Left lung (tissue), 10 donors: ENCODE results near the gene IL16. TPM values are rescaled to one million over a fixed set of nuclear protein-coding genes. Genes with fewer than 3 reads are reported as not detected.

Experiments used
- ATAC-seq: fragments of 200-7000 bp; cut with Tn5 transposase; one replicate; pipeline ENCODE4 v1.9.1; 2020; ENCODE audit warnings: moderate library complexity
- DNase-seq, 4 donors: peaks; one replicate each; pipeline ENCODE4 v3.0.0-alpha.2; 2013 to 2020
- H3K27ac ChIP-seq, 2 donors: fragments of 200-600 bp; sonication (generic) in 1 of 2; one replicate each; pipeline versions ENCODE4 v1.5.0 to v1.8.0; 2020 to 2021
- H3K27me3 ChIP-seq, 2 donors: fragments of 200-600 bp; sonication (generic) in 1 of 2; one replicate each; pipeline versions ENCODE4 v1.5.0 to v1.8.0; 2020 to 2021
- H3K36me3 ChIP-seq, 2 donors: fragments of 200-600 bp; sonication (generic) in 1 of 2; one replicate each; pipeline versions ENCODE4 v1.5.0 to v1.8.0; 2020 to 2021
- H3K4me1 ChIP-seq, 2 donors: fragments of 200-600 bp; one replicate each; pipeline ENCODE4 v1.8.0; 2021
- H3K4me3 ChIP-seq, 2 donors: fragments of 200-600 bp; sonication (generic) in 1 of 2; one replicate each; pipeline versions ENCODE4 v1.5.0 to v1.8.0; 2020 to 2021; ENCODE audit warnings: mild to moderate bottlenecking in 1 of 2
- H3K9me3 ChIP-seq, 2 donors: fragments of 200-600 bp; sonication (generic) in 1 of 2; one replicate each; pipeline versions ENCODE4 v1.5.0 to v1.8.0; 2020 to 2021
- intact Hi-C, 2 donors: fragments of 100-400 bp; cut with DNase I; formaldehyde crosslinking; loops; one replicate each; pipeline versions ENCODE4 v1.11.2 to v1.14.2; 2022
- polyA plus RNA-seq, 6 donors: library from polyadenylated mRNA; unstranded; fragments of 120-200 nt; gene quantifications; one replicate each; pipeline ENCODE4 v1.2.1, GENCODE V29; 2013; ENCODE audit not compliant: insufficient read length in 6 of 6
- total RNA-seq, 2 donors: library from RNA; stranded (reverse); fragmentation: NEBNext Ultra II Directional; extraction: Animal tissue kit (Norgen Biotek cat#: 25700); gene quantifications; one replicate each; pipeline ENCODE4 v1.2.1, GENCODE V29; 2021
- TF ChIP-seq, protein P1 (sequence below), 2 donors: fragments of 200-600 bp; sonication (generic) in 1 of 2; IDR thresholded peaks; one replicate each; pipeline versions ENCODE4 v1.5.0 to v1.8.0; 2021; ENCODE audit warnings: antibody characterized with exemption in 2 of 2
- donor health status: DM: no; HTN: yes; CAD: no.
- donor health status: DM: no; HTN: no; CAD: no.

IL16 gene
- total and polyA plus RNA-seq, 8 donors, result 11.4 to 34.3 (median 14.9) TPM

- Histone ChIP-seq H3K9me3 (no peaks in the 10 kb centered on the region), H3K27ac (no peak overlapping the region), H3K27me3 (no peaks in the 10 kb centered on the region), H3K36me3 (no peaks in the 10 kb centered on the region), H3K4me3 (no peak overlapping the region), H3K4me1 (no peaks in the 10 kb centered on the region)
- intact Hi-C loops, result no loop called here
- ATAC-seq (no peak), DNase-seq (no peak)
- TF ChIP-seq, protein P1, sequence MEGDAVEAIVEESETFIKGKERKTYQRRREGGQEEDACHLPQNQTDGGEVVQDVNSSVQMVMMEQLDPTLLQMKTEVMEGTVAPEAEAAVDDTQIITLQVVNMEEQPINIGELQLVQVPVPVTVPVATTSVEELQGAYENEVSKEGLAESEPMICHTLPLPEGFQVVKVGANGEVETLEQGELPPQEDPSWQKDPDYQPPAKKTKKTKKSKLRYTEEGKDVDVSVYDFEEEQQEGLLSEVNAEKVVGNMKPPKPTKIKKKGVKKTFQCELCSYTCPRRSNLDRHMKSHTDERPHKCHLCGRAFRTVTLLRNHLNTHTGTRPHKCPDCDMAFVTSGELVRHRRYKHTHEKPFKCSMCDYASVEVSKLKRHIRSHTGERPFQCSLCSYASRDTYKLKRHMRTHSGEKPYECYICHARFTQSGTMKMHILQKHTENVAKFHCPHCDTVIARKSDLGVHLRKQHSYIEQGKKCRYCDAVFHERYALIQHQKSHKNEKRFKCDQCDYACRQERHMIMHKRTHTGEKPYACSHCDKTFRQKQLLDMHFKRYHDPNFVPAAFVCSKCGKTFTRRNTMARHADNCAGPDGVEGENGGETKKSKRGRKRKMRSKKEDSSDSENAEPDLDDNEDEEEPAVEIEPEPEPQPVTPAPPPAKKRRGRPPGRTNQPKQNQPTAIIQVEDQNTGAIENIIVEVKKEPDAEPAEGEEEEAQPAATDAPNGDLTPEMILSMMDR (IDR thresholded peaks at IDR 0.05), result no peak
These were observed 166.6 kb downstream of the IL16 start for GRCh38 chr15:81363276-81363675.

Other genes with a start within 250 kb of the IL16 start
- gene MESD, start 207.1 kb upstream of the IL16 start, total RNA-seq, result 10 to 100 TPM; 24.2 to 28.2 TPM
- gene MESD, start 207.1 kb upstream of the IL16 start, polyA plus RNA-seq, result 10 to 100 TPM; 40.0 to 44.1 (median 43.0) TPM
- 10 to 100 TPM; 19.2 to 27.6 TPM for gene TLNRD1, start 196.0 kb upstream of the IL16 start, total RNA-seq
- 10 to 100 TPM; 10.1 to 18.5 (median 15.7) TPM for gene TLNRD1, start 196.0 kb upstream of the IL16 start, polyA plus RNA-seq
- gene CFAP161, start 62.6 kb upstream of the IL16 start, total RNA-seq, result 1 to 10 TPM in 1 of 2 donors, under 1 TPM in 1; 0.64 to 1.9 TPM
- gene CFAP161, start 62.6 kb upstream of the IL16 start, polyA plus RNA-seq, result 10 to 100 TPM in 1 of 6 donors, 1 to 10 TPM in 5; 4.5 to 12.2 (median 6.8) TPM
- gene STARD5, start 127.3 kb downstream of the IL16 start, total RNA-seq, result 1 to 10 TPM; 5.2 to 6.0 TPM
- gene STARD5, start 127.3 kb downstream of the IL16 start, polyA plus RNA-seq, result 1 to 10 TPM; 3.8 to 6.6 (median 5.2) TPM
- not detected for gene TMC3, start 177.3 kb downstream of the IL16 start, total RNA-seq
- gene TMC3, start 177.3 kb downstream of the IL16 start, polyA plus RNA-seq, result under 1 TPM; 0.14 to 0.31 (median 0.25) TPM